Fibroblast of skin of left quadriceps (primary cell): Measurements from ENCODE around the gene TSC2.
"Not testable (repeated sequence)": the region's sequence is repeated elsewhere in the genome, so short reads cannot be mapped to it uniquely, and the experiment has no call there.

Source experiments
- DNase-seq, 2 experiments: peaks; one replicate each; pipeline ENCODE4 v3.0.0-alpha.2; 2013; ENCODE audit warnings: low read depth in 2 of 2

TSC2 gene

DNA sequence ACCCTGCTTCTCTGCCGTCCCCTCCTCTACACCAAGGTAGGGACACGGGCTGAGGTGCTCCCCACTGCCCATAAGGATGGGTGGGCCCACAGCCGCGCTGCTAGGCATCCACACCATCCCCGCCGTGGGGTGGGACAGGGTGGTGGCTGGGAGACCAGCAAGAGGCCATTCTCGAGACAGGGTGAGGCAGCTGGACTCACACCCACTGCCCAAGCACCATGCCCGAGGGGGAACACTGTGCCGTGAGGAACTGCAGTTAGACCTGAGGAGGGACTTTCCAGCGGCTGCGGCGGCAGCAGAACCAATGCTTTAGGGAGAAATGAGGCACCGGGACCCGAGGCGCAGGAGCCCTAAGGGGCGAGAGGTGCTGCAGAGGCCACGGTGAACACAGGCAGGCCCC lies 74.6 kb downstream of the TSC2 start:
- no peak for DNase-seq

GRCh38 chr16:2122934-2123683 lies 75.3 kb downstream of the TSC2 start:
- DNase-seq, result not testable (repeated sequence)

DNA sequence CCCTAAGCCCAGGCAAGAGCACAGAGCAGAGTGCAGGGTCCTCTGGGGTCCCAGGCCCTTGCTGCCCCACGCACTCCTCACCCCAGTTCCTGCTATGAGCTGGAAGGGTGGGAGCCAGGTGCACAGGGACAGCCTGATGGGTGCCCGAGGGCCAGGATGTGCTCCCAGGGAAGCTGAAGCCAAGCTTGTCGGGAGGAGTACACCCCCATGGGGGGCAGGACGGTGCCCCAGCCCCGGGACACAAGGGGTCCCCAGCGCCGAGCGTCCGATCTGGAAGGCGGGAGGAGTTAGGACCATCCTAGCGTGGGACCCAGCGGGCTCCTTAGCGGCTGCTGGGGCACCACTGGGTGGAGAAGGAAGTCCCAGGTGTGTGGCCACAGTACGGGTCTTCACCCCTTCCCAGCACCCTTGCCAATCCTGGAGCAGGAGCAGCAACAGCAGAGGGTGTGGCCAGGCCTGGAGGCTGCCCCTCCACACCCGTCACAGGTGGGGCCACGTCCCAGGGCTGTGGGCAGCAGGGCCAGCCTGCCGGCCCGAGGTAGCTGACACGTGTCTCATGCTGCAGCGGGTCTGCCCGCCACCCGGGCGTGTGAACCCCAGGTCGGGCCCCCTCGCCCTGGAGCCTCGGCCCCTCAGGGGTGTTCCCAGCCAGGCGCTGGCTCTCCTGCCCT lies 76.1 kb downstream of the TSC2 start:
- not testable (repeated sequence) for DNase-seq

DNA sequence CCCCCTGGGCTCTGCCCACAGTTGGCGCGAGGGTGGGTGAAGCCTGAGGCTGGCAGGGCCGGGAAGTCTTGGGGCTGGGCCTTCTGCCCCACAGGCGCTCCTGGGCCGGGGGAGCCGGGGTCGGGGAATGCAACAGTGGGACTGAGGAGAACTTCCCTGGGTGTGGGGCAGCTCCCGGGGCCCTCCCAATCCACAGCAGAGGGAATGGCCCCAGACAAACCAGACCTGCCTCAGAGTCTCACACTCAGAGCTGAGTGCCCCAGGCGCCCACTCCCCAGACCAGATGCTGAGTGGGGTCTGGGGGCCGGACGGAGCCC lies 76.5 kb downstream of the TSC2 start:
- not testable (repeated sequence) for DNase-seq

- DNase-seq, result peak; percentile 37 to 42
These were observed 77.1 kb downstream of the TSC2 start for GRCh38 chr16:2124694-2125444.

- not testable (repeated sequence) for DNase-seq
These were observed 77.8 kb downstream of the TSC2 start for GRCh38 chr16:2125609-2126008.

DNA sequence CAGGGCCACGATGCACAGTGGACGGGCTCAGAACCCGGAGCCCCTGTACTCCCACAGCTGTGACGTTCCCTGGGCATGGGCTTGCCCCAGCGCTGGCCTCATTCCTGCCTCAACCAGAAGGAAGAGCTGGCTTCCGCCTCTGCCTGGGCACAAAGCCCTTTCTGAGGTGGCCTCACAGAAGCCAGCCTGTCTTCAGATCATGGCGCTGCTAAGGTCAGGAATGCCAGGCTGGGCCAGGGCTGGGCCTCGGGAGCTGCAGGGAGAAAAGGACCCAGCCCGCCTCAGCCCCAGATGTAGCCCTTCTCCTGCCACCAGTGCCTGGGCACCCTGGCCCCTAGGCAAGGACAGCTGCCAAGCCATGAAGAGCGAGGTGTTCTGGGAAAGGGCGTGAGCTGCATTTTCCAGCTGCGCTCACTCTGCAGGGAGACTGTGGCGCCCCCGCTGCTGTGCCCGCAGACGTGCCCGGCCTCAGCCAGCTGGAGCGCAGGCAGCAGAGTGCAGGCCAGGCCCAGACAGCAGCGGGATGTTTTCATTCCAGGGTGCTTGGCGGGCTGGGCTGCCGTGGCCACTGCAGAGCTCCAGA lies 78.5 kb downstream of the TSC2 start:
- DNase-seq, result not testable (repeated sequence)

- DNase-seq, result not testable (repeated sequence)
These were observed 79.3 kb downstream of the TSC2 start for GRCh38 chr16:2126928-2127556.

GRCh38 chr16:2127630-2128280 lies 80.0 kb downstream of the TSC2 start:
- DNase-seq, result peak in 1 of 2 experiments; percentile 32

- not testable (repeated sequence) for DNase-seq
These were observed 81.5 kb downstream of the TSC2 start for GRCh38 chr16:2129251-2129650.

DNA sequence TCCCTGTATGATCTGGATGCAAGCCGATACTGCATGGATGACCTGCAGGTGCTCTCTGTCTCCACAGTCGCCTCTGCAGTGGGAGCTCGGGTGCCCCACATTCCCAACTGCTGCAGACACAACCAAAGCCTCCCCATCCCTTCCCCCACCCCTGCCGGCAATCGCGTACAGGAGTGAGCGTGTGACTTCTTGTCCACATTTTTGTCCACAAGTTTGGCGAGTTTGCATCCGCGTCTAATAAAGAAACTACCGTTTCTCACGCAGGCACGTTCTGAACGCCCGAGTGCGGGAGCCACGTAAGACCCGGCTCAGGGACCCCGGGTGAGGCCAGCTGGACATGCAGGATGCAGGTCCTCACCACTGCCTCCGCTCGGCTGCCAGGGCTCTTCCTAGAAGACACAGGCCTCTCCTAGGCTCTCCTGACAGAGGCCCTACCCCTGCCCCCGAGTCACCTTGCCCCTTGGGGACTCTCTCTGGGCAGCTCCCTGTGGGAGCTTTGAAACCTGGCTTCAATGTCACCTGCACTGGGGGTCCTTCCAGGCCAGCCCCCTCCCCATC lies 82.2 kb downstream of the TSC2 start:
- not testable (repeated sequence) for DNase-seq

DNA sequence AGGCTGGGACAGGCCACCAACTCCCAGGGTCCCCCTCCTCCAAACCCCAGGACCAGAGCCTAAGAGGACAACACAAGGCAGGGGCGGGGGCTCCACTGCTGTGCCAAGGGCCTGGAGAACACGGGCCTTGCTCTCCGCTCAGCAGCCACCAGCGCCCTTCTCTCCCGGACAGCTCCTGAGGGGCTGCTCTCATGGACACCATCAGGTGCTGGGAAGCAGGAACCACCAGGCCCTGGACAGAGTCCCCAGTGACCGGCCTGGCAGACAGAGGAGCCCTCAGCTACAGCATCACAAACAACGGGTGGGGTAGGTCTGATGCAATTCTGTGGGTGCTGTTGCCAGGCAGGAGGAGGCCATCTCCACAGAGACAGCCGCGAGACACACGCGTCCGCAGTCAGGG lies 86.0 kb downstream of the TSC2 start:
- not testable (repeated sequence) for DNase-seq

DNA sequence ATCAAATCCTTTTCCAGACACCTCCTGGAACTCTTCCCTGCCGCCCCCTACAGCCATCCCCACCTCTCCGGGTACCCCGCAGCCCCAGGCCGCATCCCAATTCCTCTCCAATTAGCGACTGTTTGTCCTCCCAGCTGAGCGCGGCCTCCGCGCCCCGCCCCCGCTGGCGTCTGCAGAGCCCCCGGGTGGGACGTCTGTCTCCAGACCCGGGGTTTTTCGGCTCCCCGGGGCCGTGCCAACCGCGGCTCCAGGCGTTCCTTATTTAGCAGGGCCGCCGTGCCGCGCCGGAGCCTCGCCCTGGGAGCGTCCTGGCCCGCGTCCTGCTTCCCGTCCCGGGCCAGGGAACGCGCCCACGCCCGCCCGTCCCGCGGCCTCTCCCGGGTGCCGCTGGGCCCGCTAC lies 87.3 kb downstream of the TSC2 start:
- not testable (repeated sequence) for DNase-seq

DNA sequence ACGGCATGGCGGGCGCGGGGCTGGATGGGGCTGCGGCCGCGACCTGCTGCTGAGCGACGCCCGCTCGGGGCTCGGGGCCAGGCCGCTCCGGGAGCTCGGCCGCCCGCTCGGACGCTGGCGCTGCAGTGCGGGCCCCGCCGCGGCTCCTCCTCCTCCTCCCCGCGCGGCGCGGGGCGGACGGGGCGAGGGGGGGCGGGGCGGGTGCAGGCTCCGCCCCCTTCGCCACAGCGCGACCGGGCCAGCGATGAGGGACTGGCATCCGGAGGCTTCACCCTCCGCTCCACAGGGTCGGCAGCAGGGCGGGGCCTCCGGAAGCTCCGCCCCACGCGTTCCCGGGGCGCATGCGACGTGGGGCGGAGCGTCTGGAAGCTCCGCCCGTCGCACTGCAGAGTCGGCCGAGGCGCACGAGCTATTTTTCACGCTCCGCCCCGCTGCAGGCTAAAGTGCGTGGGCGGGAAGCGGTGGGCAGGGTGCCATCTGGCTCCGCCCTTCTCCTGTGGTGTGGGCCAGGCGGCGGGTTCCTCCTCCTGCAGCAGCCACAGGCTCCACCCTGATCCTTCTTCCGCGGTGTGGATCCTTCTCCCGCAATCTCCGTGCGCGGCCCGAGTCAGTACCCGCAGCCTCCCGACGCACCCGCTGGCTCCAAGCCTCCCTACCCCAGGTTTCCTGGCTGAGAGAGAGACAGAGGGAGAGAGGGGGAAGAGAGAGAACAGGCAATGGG lies 88.1 kb downstream of the TSC2 start, which contains the start of gene PKD1:
Gene PKD1 (minus strand): TSS at position 129 of the 721 bp plus-strand sequence. CDS start 209 bp downstream, outside the sequence.
- peak; percentile 89 to 90 for DNase-seq
